ENCODE measurements around the gene BRMS1. TPM values are rescaled to one million over a fixed set of nuclear protein-coding genes. Genes with fewer than 3 reads are reported as not detected.
"Not testable (repeated sequence)": the region's sequence is repeated elsewhere in the genome, so short reads cannot be mapped to it uniquely, and the experiment has no call there.

The BRMS1 gene
- total RNA-seq (10 to 100 TPM; 11.3 to 29.4 TPM), polyA plus RNA-seq (ENCODE audit: insufficient read length in 2 of 2) (10 to 100 TPM; 24.8 to 25.9 TPM)
- long read RNA-seq, donor 1, transcript BRMS1-201 (10 exons, 1,445 nt), result major isoform, 6 of 6 reads
- long read RNA-seq, donor 1, partial matches to known transcripts, result 0 of 6 reads
- long read RNA-seq, donor 1, other reads (novel, unspliced or antisense), result 0 of 6 reads
- long read RNA-seq, donor 2, result 0 reads
- long read RNA-seq, donor 3, partial matches to known transcripts, result 0 of 5 reads
- long read RNA-seq, donor 3, other reads (novel, unspliced or antisense), result 0 of 5 reads
- long read RNA-seq, donor 4, transcript BRMS1-201 (10 exons, 1,445 nt), result major isoform, 15 of 15 reads
- long read RNA-seq, donor 4, partial matches to known transcripts, result 0 of 15 reads
- long read RNA-seq, donor 4, other reads (novel, unspliced or antisense), result 0 of 15 reads

GRCh38 chr11:66344550-66345315 is at the start of gene BRMS1:
BRMS1 (minus strand) TSS chr11:66345104; CDS start chr11:66342234, 2,870 bp downstream.
- H3K36me3 ChIP-seq (ENCODE audit: control insufficient read depth, insufficient read depth, low read length), result peaks cover 37% of the 10 kb centered on the region
- peak within 1 kb of the TSS; percentile 94 for H3K4me3 ChIP-seq (ENCODE audit: low read depth, low read length)
- H3K27me3 ChIP-seq (ENCODE audit: control insufficient read depth, insufficient read depth, low read length), result no peaks in the 10 kb centered on the region
- DNase-seq (ENCODE audit: low read depth in 4 of 6, low spot score in 6 of 6), result peak; percentile 92 to 99 (median 94)
- peak within 1 kb of the TSS; percentile 84 for H3K27ac ChIP-seq (ENCODE audit: low read depth, low read length)
- peaks cover 29% of the 10 kb centered on the region for H3K4me1 ChIP-seq (ENCODE audit: control insufficient read depth, insufficient read depth, low read length)
- under 1% methylated on average over 57 of the region's 59 CpGs for WGBS (ENCODE audit: insufficient coverage)
- H3K9me3 ChIP-seq (ENCODE audit: control insufficient read depth, insufficient read depth, low read length), result no peaks in the 10 kb centered on the region

- no peak for DNase-seq (ENCODE audit: low read depth in 4 of 6, low spot score in 6 of 6)
- H3K27me3 ChIP-seq (ENCODE audit: control insufficient read depth, insufficient read depth, low read length), result peaks cover 2% of the 10 kb centered on the region
- H3K4me1 ChIP-seq (ENCODE audit: control insufficient read depth, insufficient read depth, low read length), result no peaks in the 10 kb centered on the region
- H3K27ac ChIP-seq (ENCODE audit: low read depth, low read length), result no peak overlapping the region
- no peaks in the 10 kb centered on the region for H3K36me3 ChIP-seq (ENCODE audit: control insufficient read depth, insufficient read depth, low read length)
- WGBS (ENCODE audit: insufficient coverage), result no CpG with 5 or more reads among the region's 3 CpGs
- no peak overlapping the region for H3K4me3 ChIP-seq (ENCODE audit: low read depth, low read length)
- no peaks in the 10 kb centered on the region for H3K9me3 ChIP-seq (ENCODE audit: control insufficient read depth, insufficient read depth, low read length)
Observed at GRCh38 chr11:66393954-66394353, 49.0 kb upstream of the BRMS1 start.

- H3K36me3 ChIP-seq (ENCODE audit: control insufficient read depth, insufficient read depth, low read length), result no peaks in the 10 kb centered on the region
- peaks cover 2% of the 10 kb centered on the region for H3K27me3 ChIP-seq (ENCODE audit: control insufficient read depth, insufficient read depth, low read length)
- H3K27ac ChIP-seq (ENCODE audit: low read depth, low read length), result no peak overlapping the region
- no peak overlapping the region for H3K4me3 ChIP-seq (ENCODE audit: low read depth, low read length)
- H3K4me1 ChIP-seq (ENCODE audit: control insufficient read depth, insufficient read depth, low read length), result peaks cover 2% of the 10 kb centered on the region
- no peaks in the 10 kb centered on the region for H3K9me3 ChIP-seq (ENCODE audit: control insufficient read depth, insufficient read depth, low read length)
- WGBS (ENCODE audit: insufficient coverage), result 74% methylated on average over 3 of the region's 6 CpGs
- DNase-seq (ENCODE audit: low read depth in 4 of 6, low spot score in 6 of 6), result no peak
Observed at GRCh38 chr11:66391322-66391721, 46.4 kb upstream of the BRMS1 start.

- Histone ChIP-seq H3K9me3 (ENCODE audit: control insufficient read depth, insufficient read depth, low read length) (no peaks in the 10 kb centered on the region), H3K4me1 (ENCODE audit: control insufficient read depth, insufficient read depth, low read length) (peaks cover 6% of the 10 kb centered on the region), H3K27me3 (ENCODE audit: control insufficient read depth, insufficient read depth, low read length) (peaks cover 2% of the 10 kb centered on the region), H3K36me3 (ENCODE audit: control insufficient read depth, insufficient read depth, low read length) (no peaks in the 10 kb centered on the region), H3K27ac (ENCODE audit: low read depth, low read length) (no peak overlapping the region), H3K4me3 (ENCODE audit: low read depth, low read length) (no peak overlapping the region)
- WGBS (ENCODE audit: insufficient coverage), result 32% methylated on average over 8 of the region's 8 CpGs
- peak in 2 of 6 donors; percentile 43 to 59 for DNase-seq (ENCODE audit: low read depth in 4 of 6, low spot score in 6 of 6)
Observed at GRCh38 chr11:66388780-66389386, 44.0 kb upstream of the BRMS1 start.

- Histone ChIP-seq H3K4me1 (ENCODE audit: control insufficient read depth, insufficient read depth, low read length) (peaks cover 6% of the 10 kb centered on the region), H3K27me3 (ENCODE audit: control insufficient read depth, insufficient read depth, low read length) (no peaks in the 10 kb centered on the region), H3K9me3 (ENCODE audit: control insufficient read depth, insufficient read depth, low read length) (no peaks in the 10 kb centered on the region), H3K27ac (ENCODE audit: low read depth, low read length) (no peak overlapping the region), H3K36me3 (ENCODE audit: control insufficient read depth, insufficient read depth, low read length) (no peaks in the 10 kb centered on the region), H3K4me3 (ENCODE audit: low read depth, low read length) (no peak overlapping the region)
- peak; percentile 72 to 96 (median 79) for DNase-seq (ENCODE audit: low read depth in 4 of 6, low spot score in 6 of 6)
- 4% methylated on average over 15 of the region's 20 CpGs for WGBS (ENCODE audit: insufficient coverage)
Observed at GRCh38 chr11:66386171-66387069, 41.5 kb upstream of the BRMS1 start.

- H3K36me3 ChIP-seq (ENCODE audit: control insufficient read depth, insufficient read depth, low read length); H3K9me3 ChIP-seq (ENCODE audit: control insufficient read depth, insufficient read depth, low read length); H3K4me3 ChIP-seq (ENCODE audit: low read depth, low read length); DNase-seq (ENCODE audit: low read depth in 4 of 6, low spot score in 6 of 6); H3K27me3 ChIP-seq (ENCODE audit: control insufficient read depth, insufficient read depth, low read length); H3K27ac ChIP-seq (ENCODE audit: low read depth, low read length); H3K4me1 ChIP-seq (ENCODE audit: control insufficient read depth, insufficient read depth, low read length): not testable (repeated sequence)
- WGBS (ENCODE audit: insufficient coverage), result 98% methylated on average over 5 of the region's 13 CpGs
Observed at GRCh38 chr11:66384316-66384715, 39.4 kb upstream of the BRMS1 start.

GRCh38 chr11:66380264-66380663 is 35.4 kb upstream of the BRMS1 start:
- H3K27ac ChIP-seq (ENCODE audit: low read depth, low read length); H3K9me3 ChIP-seq (ENCODE audit: control insufficient read depth, insufficient read depth, low read length); H3K36me3 ChIP-seq (ENCODE audit: control insufficient read depth, insufficient read depth, low read length); H3K4me3 ChIP-seq (ENCODE audit: low read depth, low read length); H3K27me3 ChIP-seq (ENCODE audit: control insufficient read depth, insufficient read depth, low read length); DNase-seq (ENCODE audit: low read depth in 4 of 6, low spot score in 6 of 6); H3K4me1 ChIP-seq (ENCODE audit: control insufficient read depth, insufficient read depth, low read length): not testable (repeated sequence)
- 0% methylated on average over 2 of the region's 7 CpGs for WGBS (ENCODE audit: insufficient coverage)

- not testable (repeated sequence) for H3K27ac ChIP-seq (ENCODE audit: low read depth, low read length); H3K36me3 ChIP-seq (ENCODE audit: control insufficient read depth, insufficient read depth, low read length); H3K9me3 ChIP-seq (ENCODE audit: control insufficient read depth, insufficient read depth, low read length); H3K4me3 ChIP-seq (ENCODE audit: low read depth, low read length); DNase-seq (ENCODE audit: low read depth in 4 of 6, low spot score in 6 of 6); H3K27me3 ChIP-seq (ENCODE audit: control insufficient read depth, insufficient read depth, low read length)
- 80% methylated on average over 7 of the region's 9 CpGs for WGBS (ENCODE audit: insufficient coverage)
- peaks cover 31% of the 10 kb centered on the region for H3K4me1 ChIP-seq (ENCODE audit: control insufficient read depth, insufficient read depth, low read length)
Observed at GRCh38 chr11:66373690-66374287, 28.9 kb upstream of the BRMS1 start.

Measured in spinal cord (tissue), 10 donors.